ENCODE data around the gene TAP1. TPM values are rescaled to one million over a fixed set of nuclear protein-coding genes. Genes with fewer than 3 reads are reported as not detected.
A peak's percentile ranks its signal among the peaks of the same experiment; 100 is the strongest.

Gene TAP1
- total and polyA plus RNA-seq, 10 of the 15 experiments (the other 5 are each of a cell fraction or from before 2014, with no cell fraction given), result 33.4 to 249 (median 169) TPM

DNA sequence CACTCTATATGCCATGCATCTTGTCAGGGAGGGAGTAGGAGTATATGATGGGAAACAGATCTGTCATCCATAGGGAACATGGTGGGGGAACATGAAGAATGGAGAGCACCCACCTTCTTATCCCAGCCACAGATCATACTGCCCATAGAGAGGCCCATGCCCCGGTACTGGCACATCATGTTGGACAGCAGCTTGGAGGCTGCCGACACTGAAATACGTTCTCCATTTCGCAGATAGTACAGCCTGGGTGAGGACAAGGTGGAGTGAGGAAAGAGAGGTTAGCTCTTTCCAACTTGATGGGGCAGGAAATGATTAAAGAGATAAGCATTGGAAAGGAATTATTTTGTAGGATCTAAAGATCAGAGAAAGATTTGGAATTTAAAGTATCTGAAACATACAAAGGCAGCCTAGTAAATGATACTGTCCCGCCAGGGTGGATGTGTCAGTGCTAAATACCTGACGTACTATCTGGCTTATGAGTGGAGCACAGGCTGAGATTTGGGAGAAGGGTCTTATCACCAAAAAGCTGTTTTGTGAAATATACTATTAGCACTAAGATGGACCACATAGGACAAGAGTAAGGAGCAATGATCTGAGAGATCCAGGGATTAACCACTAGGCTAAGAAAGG is 11.4 kb downstream of the TAP1 start (continued):
- TF ChIP-seq BCLAF1 (IDR thresholded peaks at IDR 0.05) (no peak), RCOR1 (conservative IDR thresholded peaks at IDR 0.05; ENCODE audit: low read depth, low read length) (no peak)
- TF ChIP-seq, protein P1, sequence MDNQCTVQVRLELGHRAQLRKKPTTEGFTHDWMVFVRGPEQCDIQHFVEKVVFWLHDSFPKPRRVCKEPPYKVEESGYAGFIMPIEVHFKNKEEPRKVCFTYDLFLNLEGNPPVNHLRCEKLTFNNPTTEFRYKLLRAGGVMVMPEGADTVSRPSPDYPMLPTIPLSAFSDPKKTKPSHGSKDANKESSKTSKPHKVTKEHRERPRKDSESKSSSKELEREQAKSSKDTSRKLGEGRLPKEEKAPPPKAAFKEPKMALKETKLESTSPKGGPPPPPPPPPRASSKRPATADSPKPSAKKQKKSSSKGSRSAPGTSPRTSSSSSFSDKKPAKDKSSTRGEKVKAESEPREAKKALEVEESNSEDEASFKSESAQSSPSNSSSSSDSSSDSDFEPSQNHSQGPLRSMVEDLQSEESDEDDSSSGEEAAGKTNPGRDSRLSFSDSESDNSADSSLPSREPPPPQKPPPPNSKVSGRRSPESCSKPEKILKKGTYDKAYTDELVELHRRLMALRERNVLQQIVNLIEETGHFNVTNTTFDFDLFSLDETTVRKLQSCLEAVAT (IDR thresholded peaks at IDR 0.05), result peak; percentile 76
- TF ChIP-seq, protein P2, sequence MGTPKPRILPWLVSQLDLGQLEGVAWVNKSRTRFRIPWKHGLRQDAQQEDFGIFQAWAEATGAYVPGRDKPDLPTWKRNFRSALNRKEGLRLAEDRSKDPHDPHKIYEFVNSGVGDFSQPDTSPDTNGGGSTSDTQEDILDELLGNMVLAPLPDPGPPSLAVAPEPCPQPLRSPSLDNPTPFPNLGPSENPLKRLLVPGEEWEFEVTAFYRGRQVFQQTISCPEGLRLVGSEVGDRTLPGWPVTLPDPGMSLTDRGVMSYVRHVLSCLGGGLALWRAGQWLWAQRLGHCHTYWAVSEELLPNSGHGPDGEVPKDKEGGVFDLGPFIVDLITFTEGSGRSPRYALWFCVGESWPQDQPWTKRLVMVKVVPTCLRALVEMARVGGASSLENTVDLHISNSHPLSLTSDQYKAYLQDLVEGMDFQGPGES (IDR thresholded peaks at IDR 0.05), result no peak
